Left hindlimb (tissue), 1 donor: ENCODE measurements around the gene TMEM59L.

ENCODE experiments used
- DNase-seq: peaks from one replicate; pipeline ENCODE4 v3.0.0-alpha.2; 2018

The TMEM59L gene

DNA sequence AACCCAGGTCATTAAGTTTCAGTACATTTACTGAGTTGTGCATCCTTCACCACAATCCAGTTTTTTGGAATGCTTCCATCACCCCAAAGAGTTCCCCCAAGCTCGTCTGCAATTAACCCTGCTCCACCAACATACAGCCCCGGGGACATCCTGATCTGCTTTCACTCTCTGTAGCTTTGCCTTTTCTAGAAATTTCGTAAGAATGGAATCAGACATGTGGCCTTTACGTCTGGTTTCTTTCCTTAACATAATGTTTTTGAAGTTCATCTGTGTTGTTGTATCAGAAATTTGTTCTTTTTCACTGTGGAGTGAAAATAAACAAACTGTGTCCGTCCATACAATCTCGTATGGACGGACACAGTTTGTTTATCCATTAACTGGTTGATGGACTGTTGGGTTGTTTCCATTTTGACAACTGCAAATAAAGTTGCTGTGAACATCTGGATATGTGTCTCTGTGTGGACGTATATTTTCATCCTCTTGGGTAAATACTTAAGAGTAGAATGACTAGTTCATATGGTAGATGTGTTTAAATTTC is 27.1 kb downstream of the TMEM59L start:
- DNase-seq: no peak

DNA sequence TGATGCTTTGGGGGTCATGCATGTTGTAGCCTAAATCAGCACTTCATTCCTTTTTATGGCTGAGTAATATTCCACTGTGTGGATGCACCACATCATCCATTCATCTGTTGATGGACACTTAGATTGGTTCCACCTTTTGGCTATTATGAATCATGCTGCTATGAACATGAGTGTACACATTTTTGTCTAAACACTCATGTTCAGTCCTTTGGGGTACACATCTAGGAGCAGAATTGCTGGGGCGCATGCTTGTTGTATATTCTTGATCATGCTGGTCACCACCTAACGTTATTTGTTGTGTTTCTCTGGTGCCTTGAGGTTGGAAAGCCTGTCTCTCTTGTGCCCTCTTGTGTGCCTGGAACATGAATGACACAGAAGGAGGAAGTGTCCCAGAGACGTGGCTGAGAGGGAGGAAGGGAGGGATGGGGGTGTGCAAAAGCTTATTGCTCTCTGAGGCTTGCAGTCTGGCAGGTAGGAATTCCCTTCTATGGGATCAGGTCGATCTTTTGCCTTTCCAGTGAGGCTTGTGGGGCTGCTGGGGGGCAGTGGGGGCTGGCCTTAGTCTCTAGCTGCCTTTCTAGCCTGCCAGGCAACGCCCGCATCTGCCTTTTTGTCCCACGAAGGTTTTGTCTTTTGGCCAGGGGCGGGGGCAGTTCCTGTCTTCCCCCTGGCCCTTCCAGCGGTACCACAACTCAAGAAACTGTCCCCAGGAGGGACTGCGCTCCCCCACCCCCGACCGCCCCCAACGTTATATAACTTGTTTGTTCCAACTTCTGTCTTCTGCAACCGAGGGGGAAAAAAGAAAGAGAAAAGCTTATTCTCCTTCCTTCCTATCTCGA is 31.7 kb downstream of the TMEM59L start:
- no peak for DNase-seq

DNA sequence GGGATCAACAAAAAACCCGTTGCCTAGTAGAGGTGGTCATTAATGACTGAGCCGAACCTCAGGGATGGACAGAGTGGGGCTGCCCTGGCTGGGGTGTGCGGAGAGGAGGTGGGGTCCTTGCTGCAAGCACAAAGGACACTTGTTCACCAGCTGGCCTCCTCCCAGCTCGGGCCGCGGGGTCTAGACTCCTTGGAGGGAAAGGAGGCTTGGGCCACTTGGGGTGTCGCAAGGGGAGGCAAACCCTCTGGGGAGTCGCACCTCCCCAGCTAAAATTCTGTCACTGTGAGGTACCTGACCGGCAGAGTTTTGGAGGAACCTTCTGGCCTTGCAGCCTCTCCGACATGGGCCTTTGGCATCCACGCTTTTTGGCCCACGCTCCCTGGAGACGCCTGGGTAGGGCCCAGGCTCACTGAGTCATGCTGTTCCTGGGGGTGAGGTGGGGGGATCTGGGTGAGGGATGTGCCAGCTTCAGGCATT is 32.4 kb downstream of the TMEM59L start:
- DNase-seq: no peak

DNA sequence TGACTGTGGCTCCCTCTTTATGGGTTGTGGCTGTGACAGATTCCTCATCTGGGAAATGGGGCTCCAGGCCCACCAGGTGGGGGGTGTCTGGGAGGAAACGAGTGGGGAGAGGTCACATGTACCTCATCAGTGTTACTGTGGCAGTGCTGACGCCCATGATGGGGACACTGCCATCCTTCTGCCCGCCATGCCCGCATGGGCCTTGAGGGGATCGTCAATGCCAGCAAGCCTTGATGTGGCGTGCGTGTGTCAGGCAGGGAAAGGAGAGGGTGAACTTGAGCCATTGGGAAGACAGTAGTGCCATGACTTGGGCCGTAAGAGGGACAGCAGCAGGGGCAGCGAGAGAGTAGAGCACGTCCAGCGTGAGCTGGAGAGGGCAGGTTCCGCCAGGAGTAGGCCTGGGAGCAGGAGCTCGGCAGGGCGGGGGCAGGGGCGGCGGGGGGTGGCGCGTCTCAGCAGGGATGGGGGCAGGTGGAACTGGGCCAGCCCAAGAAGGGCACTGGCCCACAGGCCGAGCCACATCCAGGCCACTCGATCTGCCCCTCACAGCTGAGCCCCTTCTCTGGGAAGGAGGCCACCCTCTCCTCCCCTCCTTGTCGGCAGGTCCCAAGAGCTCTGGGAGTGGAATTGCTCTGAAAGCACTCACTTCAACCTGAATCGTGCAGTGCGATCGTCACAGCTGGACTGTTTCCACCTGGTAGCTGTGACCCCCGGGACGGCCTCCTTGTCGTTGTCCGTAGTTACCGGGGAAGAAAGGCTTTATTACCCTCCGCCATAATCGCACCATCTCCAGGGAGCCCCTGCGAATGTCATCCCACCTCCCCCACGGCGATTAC is 34.1 kb downstream of the TMEM59L start:
- no peak for DNase-seq

DNA sequence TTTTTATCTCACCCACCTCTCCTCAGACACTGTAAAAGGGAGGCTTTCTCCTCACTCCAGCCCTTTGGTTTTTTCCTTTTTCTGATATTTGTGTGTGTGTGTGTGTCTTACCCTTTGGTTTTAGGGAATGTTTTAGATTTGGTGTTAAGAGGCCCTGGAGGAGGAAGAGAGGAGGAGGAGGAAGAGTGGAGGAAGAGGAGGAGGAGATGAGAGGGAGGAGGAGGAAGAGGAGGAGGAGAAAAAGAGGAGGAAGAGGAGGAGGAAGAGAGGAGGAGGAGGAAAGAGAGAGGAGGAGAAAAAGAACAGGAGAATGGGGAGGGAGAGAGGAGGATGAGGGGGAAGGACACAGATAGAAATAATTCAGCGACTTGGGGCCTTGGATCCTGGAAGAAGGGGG is 34.7 kb downstream of the TMEM59L start:
- no peak for DNase-seq

DNA sequence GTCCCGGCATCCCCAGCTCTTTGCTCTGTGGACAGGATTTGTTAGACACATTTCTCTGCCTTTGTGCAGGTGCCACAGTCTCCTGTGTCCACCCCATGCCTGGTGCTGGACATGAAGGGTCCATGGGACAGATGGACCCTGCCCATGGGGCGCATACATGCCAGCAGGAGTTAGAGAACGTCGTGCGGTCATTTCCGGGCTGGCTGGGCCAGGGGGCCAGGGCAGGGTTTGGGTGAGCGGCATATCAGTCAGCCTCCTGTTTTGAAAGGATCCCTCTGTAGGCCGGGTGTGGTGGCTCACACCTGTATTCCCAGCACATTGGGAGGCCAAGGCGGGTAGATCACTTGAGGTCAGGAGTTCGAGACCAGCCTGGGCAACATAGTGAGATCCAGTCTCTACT is 35.1 kb downstream of the TMEM59L start:
- DNase-seq: no peak

DNA sequence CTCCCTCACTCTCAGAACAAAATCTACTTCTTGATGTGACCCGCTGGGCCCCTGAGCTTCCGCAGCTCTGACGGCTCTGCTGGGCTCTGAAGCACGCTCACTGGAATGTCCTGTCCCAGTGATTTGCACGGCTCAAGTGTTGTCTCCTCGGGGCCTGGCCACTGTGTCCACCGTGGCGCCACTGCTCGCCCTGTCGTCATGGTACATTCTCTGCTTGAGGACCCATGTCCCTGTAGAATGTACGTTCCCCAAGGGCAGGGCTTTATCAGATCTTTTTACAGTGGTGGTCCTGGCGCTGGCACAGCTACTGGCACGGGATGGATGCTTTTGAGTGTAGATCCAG is 36.3 kb downstream of the TMEM59L start:
- no peak for DNase-seq

DNA sequence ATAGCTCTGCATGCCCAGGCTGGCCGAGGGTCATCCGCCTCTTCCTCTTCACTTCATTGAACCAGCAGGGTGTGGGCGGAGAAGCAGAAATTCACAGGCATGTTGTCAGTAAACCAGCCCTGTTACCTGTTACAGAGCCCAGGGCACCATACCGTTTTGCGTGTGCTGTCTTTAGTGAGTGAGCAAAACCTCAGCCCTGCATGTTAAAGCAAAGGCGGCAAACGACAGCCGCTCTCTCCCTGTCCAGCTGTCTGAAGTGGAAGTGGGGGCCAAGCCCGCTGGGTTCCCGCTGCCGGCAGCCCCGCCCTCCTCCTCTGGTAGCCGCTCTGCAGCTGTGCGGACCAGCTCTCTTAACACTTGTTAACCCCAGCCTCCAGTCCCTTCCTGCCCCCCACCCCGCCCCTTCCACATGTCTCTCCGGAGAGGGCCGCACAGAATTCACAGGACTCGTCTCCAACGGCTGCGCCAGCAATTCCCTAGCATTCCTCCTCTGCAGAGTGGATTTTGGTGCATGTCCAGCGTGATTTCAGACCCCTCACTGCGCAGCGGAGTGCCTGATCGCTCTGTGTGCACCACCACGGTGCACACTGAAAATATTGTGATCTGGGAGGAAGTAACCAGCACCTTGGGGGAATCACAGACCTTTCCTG is 36.8 kb downstream of the TMEM59L start:
- DNase-seq: peak; percentile 90

DNA sequence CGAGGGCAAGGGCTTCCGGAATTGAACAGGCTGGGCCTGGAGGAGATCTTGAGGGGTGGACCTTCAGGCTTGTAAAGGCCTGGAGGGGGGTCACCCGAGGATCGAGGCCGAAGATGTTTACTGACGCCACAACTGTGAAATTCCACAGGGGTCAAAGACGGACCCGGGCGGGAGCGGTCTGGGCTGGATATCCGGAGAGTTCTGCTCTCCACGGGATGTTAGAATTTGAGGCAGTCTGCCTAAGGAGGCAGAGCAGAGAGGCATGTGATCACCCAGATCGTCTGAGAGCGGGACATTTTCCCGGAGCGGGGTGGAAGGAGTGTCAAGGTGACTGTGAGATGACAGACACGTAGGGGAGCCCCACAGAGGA is 37.3 kb downstream of the TMEM59L start:
- peak; percentile 70 for DNase-seq

DNA sequence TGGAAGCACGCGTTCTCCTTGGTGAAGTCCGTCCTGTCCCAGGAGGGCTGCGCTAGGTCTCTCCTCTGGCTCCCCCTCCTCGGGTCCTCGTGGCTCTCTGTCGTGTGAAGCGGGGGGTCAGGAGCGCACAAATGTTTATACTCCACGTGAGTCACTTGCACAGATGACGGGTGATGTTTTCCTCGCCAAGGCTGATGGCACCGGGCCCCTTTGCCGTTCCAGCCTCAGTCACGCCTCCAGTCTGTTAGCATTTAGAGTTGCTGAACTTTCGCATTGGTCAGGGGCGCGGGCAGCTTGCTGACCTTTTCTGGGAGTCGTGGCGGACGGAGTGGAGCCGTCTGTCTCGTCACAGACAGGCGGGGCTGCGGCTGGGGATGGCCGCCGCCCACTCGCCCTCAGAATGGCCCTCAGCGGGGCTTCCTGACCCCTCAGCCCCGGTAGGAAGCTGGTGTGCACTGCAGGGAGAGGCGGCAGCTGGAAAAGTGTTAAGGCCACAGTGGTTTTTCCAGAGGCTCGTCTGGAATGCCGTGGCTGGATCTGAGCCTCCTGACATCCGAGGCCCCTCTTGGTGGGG is 37.9 kb downstream of the TMEM59L start:
- peak; percentile 76 for DNase-seq

DNA sequence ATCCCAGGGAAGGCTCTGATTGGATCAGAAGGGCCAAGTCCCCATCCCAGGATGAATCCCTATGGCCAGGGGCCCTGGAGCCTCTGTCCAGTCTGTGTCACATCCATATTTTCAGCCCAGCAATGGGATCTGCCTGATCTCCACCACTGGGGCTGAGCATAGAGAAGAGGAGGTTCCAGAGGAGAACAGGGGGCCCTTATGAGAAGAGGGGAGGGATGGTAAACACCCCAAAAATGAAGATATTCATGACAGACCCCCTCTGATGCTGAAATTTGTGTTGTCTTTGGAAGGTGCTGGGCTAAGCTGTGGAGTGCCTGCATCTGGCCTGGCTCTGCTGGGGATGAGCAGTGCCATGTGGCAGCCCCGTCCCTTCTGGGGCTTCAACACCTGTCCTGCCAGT is 38.6 kb downstream of the TMEM59L start:
- no peak for DNase-seq

DNA sequence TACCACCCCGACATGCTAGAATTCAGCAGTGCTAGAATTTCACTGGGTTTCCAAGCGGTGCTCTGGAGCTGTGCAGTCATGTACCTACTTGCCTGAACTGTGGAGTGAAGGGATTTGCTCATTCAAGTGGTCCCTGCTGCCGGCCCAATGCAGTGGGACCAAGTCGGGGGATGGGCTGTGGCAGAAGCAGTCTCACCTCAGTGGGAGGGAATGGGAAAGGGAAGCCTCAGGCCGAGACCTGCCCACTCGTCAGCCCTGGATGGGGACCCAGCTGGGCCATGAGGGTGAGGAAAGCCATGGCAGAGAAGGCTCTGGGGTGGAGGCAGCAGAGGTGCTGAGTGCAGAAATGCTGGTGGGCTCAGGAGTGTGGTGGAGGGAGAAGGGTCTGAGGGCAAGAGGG is 39.1 kb downstream of the TMEM59L start:
- DNase-seq: no peak

DNA sequence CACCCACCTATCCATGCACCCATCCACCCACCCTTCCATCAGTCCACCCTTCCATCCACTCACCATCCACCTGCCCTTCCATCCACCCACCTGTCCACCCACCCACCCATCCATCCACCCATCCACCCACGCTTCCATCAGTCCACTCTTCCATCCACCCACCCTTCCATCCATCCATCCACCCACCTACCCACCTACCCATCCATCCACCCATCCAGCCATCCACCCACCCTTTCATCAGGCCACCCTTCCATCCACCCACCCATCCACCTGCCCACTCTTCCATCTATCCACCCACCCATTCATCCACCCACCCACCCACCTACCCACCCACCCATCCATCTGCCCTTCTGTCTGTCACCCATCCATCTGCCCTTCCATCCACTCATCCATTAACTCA is 41.2 kb downstream of the TMEM59L start:
- DNase-seq: no peak

DNA sequence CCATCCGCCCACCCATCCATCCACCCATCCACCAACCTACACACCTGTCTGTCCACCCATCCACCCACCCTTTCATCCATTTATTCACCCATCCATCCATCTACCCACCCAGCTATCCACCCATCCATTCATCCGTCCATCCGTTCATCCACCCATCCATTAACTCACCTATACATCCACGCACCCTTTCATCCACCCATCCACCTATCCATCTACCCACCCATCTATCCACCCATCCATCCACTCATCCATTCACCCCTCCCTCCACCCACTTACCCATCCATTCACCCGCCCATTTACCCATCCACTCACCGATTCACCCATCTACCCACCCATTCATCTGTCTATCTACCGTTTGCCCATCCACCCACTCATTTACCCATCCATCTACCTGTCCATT is 41.8 kb downstream of the TMEM59L start:
- DNase-seq: no peak

DNA sequence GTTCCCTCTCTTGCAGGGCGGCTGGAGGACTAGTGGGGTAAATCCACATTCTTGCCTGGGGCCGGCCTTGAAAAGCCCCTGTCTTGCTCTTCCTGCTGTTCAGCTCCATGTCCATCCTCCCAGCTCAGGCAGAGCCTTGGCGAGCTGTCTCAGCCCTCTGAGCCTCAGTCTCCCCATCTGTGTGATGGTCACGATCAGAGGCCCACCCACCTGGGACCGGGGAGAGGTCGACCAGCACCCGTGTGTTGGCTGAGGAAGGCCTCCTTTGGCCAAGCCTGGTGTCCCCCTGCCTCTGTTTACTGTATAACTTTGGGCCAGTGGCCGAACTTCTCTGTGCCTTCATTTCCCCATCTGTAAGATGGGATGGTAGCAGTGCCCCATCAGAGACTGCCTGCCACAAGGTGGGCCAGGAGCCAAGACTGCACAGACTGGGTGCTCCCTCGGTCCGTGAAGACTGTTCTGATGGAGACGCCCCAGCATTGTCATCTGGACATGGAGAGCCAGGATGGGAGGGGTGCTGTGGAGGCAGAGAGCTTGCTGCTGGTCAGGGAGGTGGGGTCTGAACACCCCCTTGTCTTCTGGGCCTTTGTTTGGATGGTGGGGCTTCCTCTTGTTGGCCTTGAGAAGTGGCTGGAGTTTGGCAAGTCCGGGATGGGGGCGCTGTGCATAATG is 42.6 kb downstream of the TMEM59L start:
- DNase-seq: no peak

DNA sequence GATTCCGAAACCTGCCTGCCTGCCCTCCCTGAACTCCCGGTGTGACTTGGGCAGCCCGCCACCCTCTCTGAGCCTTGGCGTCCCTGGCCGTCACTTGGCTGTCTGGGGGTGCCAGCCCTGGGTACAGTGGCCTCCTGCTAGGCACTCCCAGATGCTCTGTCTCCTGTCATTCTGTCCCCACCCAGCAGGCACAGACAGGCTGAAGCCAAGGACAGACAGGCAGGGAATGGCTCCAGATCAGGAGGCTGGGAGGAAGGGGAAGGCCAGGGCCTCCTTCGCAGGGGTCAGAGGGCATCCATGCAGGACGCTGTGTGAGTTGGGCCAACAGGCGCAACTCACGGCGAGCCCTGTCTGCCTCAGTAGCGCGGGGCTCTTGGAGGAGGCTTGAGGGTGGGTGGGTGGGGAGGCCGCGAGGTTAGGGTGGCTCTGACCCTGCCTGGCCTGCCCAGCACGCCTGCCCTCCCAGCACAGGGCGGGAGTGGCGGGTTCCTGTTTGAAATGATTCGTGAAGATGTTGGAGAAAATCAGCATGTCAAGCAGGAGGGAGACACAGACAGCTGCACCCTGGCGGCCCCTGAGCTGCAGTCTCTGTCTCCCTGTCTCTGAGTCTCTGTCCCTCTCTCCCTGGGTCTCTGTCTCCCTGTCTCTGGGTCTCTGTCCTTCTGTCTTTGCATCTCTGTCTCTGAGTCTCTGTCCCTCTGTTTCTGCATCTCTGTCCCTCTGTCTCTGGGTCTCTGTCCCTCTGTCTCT is 43.8 kb downstream of the TMEM59L start:
- DNase-seq: no peak

DNA sequence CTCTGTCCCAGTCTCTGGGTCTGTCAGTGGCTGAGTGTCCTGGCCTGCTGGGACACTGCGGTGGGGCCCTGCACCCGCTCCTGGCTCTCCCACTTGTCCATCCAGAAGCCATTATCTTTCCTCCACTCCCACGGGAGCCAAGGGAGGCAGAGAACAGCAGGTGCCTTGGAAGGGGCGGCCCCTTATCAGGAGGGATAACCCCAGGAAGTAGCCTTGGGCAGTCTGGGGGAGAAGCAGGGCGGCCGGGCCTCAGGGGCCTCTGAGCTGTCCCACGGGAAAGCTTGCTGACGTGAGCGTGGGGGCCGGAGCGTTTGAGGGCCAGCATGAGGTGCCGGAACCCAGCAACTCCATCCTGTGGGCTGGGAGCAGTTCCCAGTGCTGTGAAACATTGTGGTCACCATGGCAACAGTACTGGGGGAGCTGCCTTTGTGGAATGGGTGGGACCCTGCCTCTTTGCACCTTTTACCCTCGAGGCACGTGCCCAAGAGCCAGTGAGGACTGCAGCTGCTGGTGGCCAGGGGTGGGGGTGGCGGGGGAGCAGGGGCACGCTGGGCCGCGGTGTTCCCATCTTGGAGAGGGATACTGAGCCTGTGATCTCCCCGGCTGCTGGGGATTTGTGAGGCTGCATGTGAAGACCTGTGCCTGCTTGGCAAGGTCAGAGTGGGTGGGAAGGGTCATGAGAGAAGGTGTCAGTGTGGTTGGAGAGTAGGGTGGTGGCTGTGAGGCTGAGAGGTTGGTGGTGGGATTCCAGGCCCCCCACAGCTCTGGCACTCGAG is 45.1 kb downstream of the TMEM59L start:
- no peak for DNase-seq

DNA sequence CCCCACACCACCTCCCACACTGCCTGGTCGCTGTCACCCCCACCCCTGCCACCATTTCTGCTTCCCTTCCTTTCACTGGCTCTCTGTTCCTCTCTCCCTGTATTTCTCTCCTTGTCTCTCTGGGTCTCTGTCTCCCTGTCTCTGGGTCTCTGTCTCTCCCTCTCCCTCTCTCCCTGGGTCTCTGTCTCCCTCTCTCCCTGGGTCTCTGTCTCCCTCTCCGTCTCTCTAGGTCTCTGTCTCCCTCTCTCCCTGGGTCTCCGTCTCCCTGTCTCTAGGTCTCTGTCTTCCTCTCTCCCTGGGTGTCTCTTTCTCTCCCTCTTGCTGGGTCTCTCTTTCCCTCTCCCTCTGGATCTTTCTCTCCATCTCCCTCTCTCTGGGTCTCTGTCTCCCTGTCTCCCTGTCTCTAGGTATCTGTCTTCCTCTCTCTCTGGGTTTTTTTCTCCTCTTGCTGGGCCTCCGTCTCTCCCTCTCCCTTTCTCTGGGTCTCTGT is 45.7 kb downstream of the TMEM59L start:
- DNase-seq: no peak

DNA sequence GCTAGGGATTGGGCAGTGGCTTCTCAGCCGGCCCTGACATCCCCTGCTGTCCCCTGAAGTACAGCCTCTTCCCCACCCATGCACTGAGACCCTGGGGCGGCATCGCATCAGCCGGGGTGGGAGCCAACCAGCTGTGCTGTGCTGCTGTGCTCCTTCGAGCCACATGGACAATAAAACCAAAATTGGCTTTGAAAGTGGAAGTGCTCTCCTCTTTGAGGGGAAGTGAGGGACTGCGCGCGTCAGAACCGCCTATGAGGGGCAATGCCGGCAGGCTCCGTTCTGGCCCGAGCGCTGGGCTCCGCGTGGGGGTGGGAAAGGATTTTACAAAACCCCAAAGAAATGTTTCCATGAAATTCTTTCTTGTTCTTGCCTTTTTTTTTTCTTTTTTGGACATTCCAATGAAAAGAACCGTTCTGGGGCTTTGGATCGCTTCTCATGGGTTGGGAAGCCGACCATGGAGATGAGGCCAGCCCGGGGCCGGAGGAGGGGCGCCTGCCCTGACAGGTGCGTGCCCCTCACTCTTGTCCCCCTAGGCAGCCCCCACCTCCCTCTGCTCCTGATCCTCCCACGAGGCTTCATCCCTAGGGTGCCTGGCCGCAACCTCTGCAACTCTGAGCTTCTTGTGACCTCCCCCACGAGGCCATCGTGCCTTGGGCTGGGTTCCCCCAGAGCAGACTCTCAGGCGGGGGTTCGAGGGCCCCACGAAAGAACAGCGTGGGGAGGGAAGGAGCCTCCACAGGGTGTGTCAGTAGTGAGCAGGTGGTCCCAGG is 46.8 kb downstream of the TMEM59L start:
- DNase-seq: no peak
